Spleen (tissue), 7 donors: Measurements from ENCODE around the gene GPR61.

Experiments used
- POLR2A ChIP-seq, 3 donors: fragments of 450-650 bp; IDR thresholded peaks; one replicate each; pipeline ENCODE4 v1.5.1; 2017; ENCODE audit warnings: antibody characterized with exemption in 3 of 3, mild to moderate bottlenecking in 1 of 3
- TF ChIP-seq, protein P1 (sequence below), 11 experiments: fragments of 200-600 bp in 7 of 11; fragments of 450-650 bp in 4 of 11; sonication (generic) in 4 of 11; IDR thresholded peaks in 8 of 11; conservative IDR thresholded peaks in 3 of 11; 1 replicate in 7 of 11; 2 replicates in 4 of 11; pipeline versions ENCODE4 v1.4.0 to v1.8.0; 2016 to 2021; ENCODE audit warnings: antibody characterized with exemption in 11 of 11, inconsistent platforms in 4 of 11, mild to moderate bottlenecking in 1 of 11
- donor health status: DM: no; HTN: no; CAD: no; lungs with moderate emphysema.
- donor health status: DM: no; HTN: no; CAD: no.
- donor health status: DM: no; HTN: no; CAD: no.

DNA sequence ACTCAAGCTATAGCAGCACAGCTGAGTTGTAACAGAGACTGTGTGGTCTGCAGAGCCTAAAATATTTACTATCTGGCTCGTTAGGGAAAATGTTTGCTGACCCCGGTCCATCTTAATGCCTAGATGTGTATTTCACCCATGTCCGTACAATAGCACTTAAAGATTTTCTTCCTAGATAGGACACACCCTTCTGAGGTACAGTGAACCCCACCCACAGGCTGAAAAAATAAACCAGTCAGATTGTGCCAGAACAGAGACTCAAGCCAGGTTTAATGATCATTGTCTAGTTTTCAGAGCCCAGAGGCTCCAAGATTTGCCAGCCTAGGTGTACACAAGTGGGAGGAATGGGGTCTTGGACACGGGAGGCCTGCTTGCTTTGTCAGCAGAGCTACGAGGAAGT, 35.7 kb upstream of the GPR61 start:
- TF ChIP-seq, protein P1, sequence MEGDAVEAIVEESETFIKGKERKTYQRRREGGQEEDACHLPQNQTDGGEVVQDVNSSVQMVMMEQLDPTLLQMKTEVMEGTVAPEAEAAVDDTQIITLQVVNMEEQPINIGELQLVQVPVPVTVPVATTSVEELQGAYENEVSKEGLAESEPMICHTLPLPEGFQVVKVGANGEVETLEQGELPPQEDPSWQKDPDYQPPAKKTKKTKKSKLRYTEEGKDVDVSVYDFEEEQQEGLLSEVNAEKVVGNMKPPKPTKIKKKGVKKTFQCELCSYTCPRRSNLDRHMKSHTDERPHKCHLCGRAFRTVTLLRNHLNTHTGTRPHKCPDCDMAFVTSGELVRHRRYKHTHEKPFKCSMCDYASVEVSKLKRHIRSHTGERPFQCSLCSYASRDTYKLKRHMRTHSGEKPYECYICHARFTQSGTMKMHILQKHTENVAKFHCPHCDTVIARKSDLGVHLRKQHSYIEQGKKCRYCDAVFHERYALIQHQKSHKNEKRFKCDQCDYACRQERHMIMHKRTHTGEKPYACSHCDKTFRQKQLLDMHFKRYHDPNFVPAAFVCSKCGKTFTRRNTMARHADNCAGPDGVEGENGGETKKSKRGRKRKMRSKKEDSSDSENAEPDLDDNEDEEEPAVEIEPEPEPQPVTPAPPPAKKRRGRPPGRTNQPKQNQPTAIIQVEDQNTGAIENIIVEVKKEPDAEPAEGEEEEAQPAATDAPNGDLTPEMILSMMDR (IDR thresholded peaks at IDR 0.05 in 8 of 11, conservative IDR thresholded peaks at IDR 0.05 in 3 of 11) = no peak
- TF ChIP-seq POLR2A (IDR thresholded peaks at IDR 0.05) = no peak
